HCT116 (cell line): ENCODE measurements around the gene POFUT2. TPM values are rescaled to one million over a fixed set of nuclear protein-coding genes. Genes with fewer than 3 reads are reported as not detected.

Experiments used
- ATAC-seq: fragments of 200-7000 bp; cut with Tn5 transposase; 2 replicates; pipeline ENCODE4 v1.9.1; 2020; ENCODE audit warnings: mild to moderate bottlenecking, moderate library complexity
- BruUV-seq: library from RNA; stranded (reverse); fragments of 400-500 nt; replicated peaks from 2 replicates; lab custom pipeline; 2021; lab: Mats Ljungman, UMichigan
- CTCF ChIA-PET: fragments of 300-600 bp; sonication (Branson Sonifier 250); formaldehyde crosslinking; loops from one replicate; lab custom pipeline; 2021; ENCODE audit warnings: antibody characterized with exemption; lab: Charles Lee
- POLR2A ChIA-PET: fragments of 300-600, 350-600 bp; sonication (Branson Sonifier 250); formaldehyde crosslinking; loops from one replicate; lab custom pipeline; 2021; ENCODE audit warnings: antibody characterized with exemption; lab: Charles Lee
- RAD21 ChIA-PET, 2 experiments: fragments of 300-600 bp; sonication (Branson Sonifier 250); formaldehyde crosslinking; loops; one replicate each; lab custom pipeline; 2023; ENCODE audit warnings: low total read pairs in 2 of 2; ENCODE audit not compliant: uncharacterized antibody in 2 of 2, unreplicated experiment in 2 of 2, low non-redundant PET in 1 of 2; lab: Charles Lee
- DNase-seq: peaks from one replicate; pipeline ENCODE4 v3.0.0-alpha.2; 2010; ENCODE audit warnings: low read depth, low spot score
- H2AFZ ChIP-seq: fragments of 200-600 bp; shearing (Covaris generic), sonication (generic); 2 replicates; pipeline ENCODE4 v1.6.1; 2017; ENCODE audit warnings: low read depth, mixed run types, mixed read lengths, antibody characterized with exemption, low read length; ENCODE audit not compliant: poor library complexity, severe bottlenecking
- H3K27ac ChIP-seq: 2 replicates; pipeline ENCODE4 v1.5.1; 2012; ENCODE audit warnings: low read depth, low read length
- H3K27me3 ChIP-seq: fragments of 200-600 bp; sonication (generic); 2 replicates; pipeline ENCODE4 v1.6.1; 2016; ENCODE audit warnings: mixed run types, low read length, mixed read lengths; ENCODE audit not compliant: insufficient read depth
- H3K36me3 ChIP-seq, 2 experiments: fragments of 200-500 bp in 1 of 2; fragments of 200-600 bp in 1 of 2; sonication (Bioruptor generic) in 1 of 2; sonication (generic) in 1 of 2; 2 replicates each; pipeline versions ENCODE4 v1.5.1 to v1.6.1; 2014 to 2016; ENCODE audit warnings: low read length in 2 of 2, inconsistent platforms in 1 of 2, mixed read lengths in 1 of 2, mixed run types in 1 of 2; ENCODE audit not compliant: insufficient read depth in 2 of 2, control insufficient read depth in 1 of 2
- H3K4me1 ChIP-seq, 2 experiments: fragments of 200-600 bp in 1 of 2; sonication (generic) in 1 of 2; 2 replicates each; pipeline versions ENCODE4 v1.5.1 to v1.6.1; 2012 to 2017; ENCODE audit warnings: low read length in 2 of 2, inconsistent platforms in 1 of 2, mild to moderate bottlenecking in 1 of 2, mixed read lengths in 1 of 2, mixed run types in 1 of 2, moderate library complexity in 1 of 2; ENCODE audit not compliant: insufficient read depth in 2 of 2, control insufficient read depth in 1 of 2
- H3K4me2 ChIP-seq: fragments of 200-600 bp; sonication (generic); 2 replicates; pipeline ENCODE4 v1.6.1; 2017; ENCODE audit warnings: mixed run types, low read length, mixed read lengths
- H3K4me3 ChIP-seq, 2 experiments: fragments of 200-600 bp in 1 of 2; sonication (generic) in 1 of 2; replicated peaks in 1 of 2; 2 replicates each; pipeline ENCODE4 v1.5.1; 2011 to 2016; ENCODE audit warnings: low read length in 2 of 2, control low read depth in 1 of 2, low read depth in 1 of 2, mild to moderate bottlenecking in 1 of 2, mixed read lengths in 1 of 2, mixed run types in 1 of 2
- H3K79me2 ChIP-seq: fragments of 200-600 bp; sonication (generic); 2 replicates; pipeline ENCODE4 v1.6.1; 2017; ENCODE audit warnings: mild to moderate bottlenecking, mixed run types, low read length, moderate library complexity, mixed read lengths; ENCODE audit not compliant: insufficient read depth
- H3K9ac ChIP-seq: fragments of 200-600 bp; sonication (generic); 2 replicates; pipeline ENCODE4 v1.6.1; 2016; ENCODE audit warnings: low read length, mixed read lengths
- H3K9me2 ChIP-seq: fragments of 200-600 bp; sonication (generic), shearing (Covaris generic); 2 replicates; pipeline ENCODE4 v1.6.1; 2017; ENCODE audit warnings: mixed run types, mild to moderate bottlenecking, moderate library complexity; ENCODE audit not compliant: insufficient read depth
- H3K9me3 ChIP-seq, 2 experiments: fragments of 200-500 bp in 1 of 2; fragments of 200-600 bp in 1 of 2; sonication (Bioruptor generic) in 1 of 2; sonication (generic) in 1 of 2; 2 replicates each; pipeline ENCODE4 v1.6.1; 2014 to 2017; ENCODE audit warnings: low read length in 2 of 2, mixed read lengths in 2 of 2, inconsistent platforms in 1 of 2, low read depth in 1 of 2, mild to moderate bottlenecking in 1 of 2, mixed run types in 1 of 2, moderate library complexity in 1 of 2; ENCODE audit not compliant: control insufficient read depth in 1 of 2, insufficient read depth in 1 of 2
- H4K20me1 ChIP-seq: fragments of 200-600 bp; sonication (generic), shearing (Covaris generic); 2 replicates; pipeline ENCODE4 v1.6.1; 2017; ENCODE audit warnings: mixed run types, mild to moderate bottlenecking, moderate library complexity; ENCODE audit not compliant: insufficient read depth
- RAD21 ChIP-seq: IDR thresholded peaks from 2 replicates; pipeline ENCODE4 v1.6.1; 2012; ENCODE audit warnings: low read depth, mild to moderate bottlenecking
- SP1 ChIP-seq: IDR thresholded peaks from 2 replicates; pipeline ENCODE4 v1.6.1; 2012; ENCODE audit warnings: low read depth
- ZFX ChIP-seq: fragments of 450-650 bp; IDR thresholded peaks from 2 replicates; pipeline ENCODE4 v1.6.1; 2017
- intact Hi-C: fragments of 100-400 bp; cut with micrococcal nuclease; formaldehyde crosslinking; loops from 2 replicates; pipeline ENCODE4 v1.10.0; 2022
- total RNA-seq: library from RNA; stranded (reverse); gene quantifications from one replicate; pipeline ENCODE4 v1.2.1, GENCODE V29; 2021; ENCODE audit not compliant: unreplicated experiment
- TF ChIP-seq, protein P1 (sequence below): IDR thresholded peaks from 2 replicates; pipeline ENCODE4 v1.6.1; 2012
- TF ChIP-seq, protein P2 (sequence below), 3 experiments: fragments of 200-600 bp in 1 of 3; sonication (generic) in 1 of 3; IDR thresholded peaks in 2 of 3; conservative IDR thresholded peaks in 1 of 3; 2 replicates each; pipeline ENCODE4 v1.5.1; 2012 to 2017; ENCODE audit warnings: low read depth in 2 of 3, low read length in 2 of 3, antibody characterized with exemption in 1 of 3, borderline replicate concordance in 1 of 3, control low read depth in 1 of 3, mild to moderate bottlenecking in 1 of 3, mixed read lengths in 1 of 3, mixed run types in 1 of 3, moderate library complexity in 1 of 3; ENCODE audit not compliant: insufficient read depth in 1 of 3

POFUT2 gene
- total RNA-seq, 1 experiment from 2014 or later, result 20.5 TPM

DNA sequence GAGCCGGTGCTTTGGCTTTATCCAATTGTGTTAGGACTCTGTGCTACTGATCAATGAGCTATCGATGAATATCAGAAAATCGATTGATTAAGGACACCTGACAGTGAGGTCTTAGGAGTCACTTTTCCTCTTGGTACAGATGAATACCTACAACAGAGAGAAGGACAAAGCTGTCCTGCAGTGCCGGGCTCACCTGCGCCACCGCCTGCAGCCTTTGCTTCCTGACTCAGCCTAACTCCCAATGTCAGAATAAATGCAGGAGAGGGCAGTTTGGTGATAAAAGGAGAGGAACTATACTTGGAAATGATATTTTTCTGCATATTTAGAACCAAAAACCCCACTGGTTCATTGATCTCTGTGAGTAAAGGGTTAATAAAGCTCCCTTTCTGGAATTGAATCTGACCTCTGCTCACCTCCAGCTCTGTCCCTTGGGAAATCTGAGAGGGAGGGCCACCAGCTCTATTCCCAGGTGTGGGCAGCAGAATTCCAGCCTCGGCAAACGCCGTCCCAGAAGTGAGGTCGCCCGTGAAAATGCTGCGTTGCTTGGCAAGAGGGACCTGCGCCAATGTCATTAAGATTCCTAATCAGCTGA, 39.3 kb downstream of the POFUT2 start:
- Histone ChIP-seq H3K4me3 (no peak overlapping the region), H3K4me2 (no peak overlapping the region), H3K27ac (no peak overlapping the region), H3K9me2 (no peaks in the 10 kb centered on the region), H3K4me1 (peaks cover 0 to 5% of the 10 kb centered on the region in 2 experiments; a peak in 1 of 4 replicates), H3K9me3 (peaks cover 0 to 8% of the 10 kb centered on the region in 2 experiments; a peak in 1 of 4 replicates), H3K79me2 (no peaks in the 10 kb centered on the region), H3K9ac (no peak overlapping the region), H3K36me3 (no peaks in the 10 kb centered on the region), H2AFZ (no peak overlapping the region), H4K20me1 (no peaks in the 10 kb centered on the region), H3K27me3 (no peaks in the 10 kb centered on the region)
- BruUV-seq, result no TSS peak
- RAD21 ChIA-PET, result no interaction called here
- CTCF ChIA-PET, result interaction anchor here (1.5 kb wide), 1 partner anchor 108 kb away, joined by 3 read pairs; no protein-coding TSS in a partner anchor
- DNase-seq, result no peak
- intact Hi-C loops, result no loop called here
- TF ChIP-seq, protein P1, sequence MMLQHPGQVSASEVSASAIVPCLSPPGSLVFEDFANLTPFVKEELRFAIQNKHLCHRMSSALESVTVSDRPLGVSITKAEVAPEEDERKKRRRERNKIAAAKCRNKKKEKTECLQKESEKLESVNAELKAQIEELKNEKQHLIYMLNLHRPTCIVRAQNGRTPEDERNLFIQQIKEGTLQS, result no peak
- TF ChIP-seq RAD21, result no peak
- no peak for TF ChIP-seq SP1
- TF ChIP-seq, protein P2, sequence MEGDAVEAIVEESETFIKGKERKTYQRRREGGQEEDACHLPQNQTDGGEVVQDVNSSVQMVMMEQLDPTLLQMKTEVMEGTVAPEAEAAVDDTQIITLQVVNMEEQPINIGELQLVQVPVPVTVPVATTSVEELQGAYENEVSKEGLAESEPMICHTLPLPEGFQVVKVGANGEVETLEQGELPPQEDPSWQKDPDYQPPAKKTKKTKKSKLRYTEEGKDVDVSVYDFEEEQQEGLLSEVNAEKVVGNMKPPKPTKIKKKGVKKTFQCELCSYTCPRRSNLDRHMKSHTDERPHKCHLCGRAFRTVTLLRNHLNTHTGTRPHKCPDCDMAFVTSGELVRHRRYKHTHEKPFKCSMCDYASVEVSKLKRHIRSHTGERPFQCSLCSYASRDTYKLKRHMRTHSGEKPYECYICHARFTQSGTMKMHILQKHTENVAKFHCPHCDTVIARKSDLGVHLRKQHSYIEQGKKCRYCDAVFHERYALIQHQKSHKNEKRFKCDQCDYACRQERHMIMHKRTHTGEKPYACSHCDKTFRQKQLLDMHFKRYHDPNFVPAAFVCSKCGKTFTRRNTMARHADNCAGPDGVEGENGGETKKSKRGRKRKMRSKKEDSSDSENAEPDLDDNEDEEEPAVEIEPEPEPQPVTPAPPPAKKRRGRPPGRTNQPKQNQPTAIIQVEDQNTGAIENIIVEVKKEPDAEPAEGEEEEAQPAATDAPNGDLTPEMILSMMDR (IDR thresholded peaks at IDR 0.05 in 2 of 3, conservative IDR thresholded peaks at IDR 0.05 in 1 of 3; ENCODE audit: borderline replicate concordance in 1 of 3, insufficient read depth in 1 of 3, low read depth in 2 of 3, low read length in 2 of 3), result no peak
- no peak for TF ChIP-seq ZFX
- POLR2A ChIA-PET, result no interaction called here
- ATAC-seq, result no peak
